Panc1 (cell line): ENCODE results near the gene KHDRBS1. TPM values are rescaled to one million over a fixed set of nuclear protein-coding genes. Genes with fewer than 3 reads are reported as not detected.

ENCODE experiments used
- ATAC-seq: fragments of 200-7000 bp; cut with Tn5 transposase; 2 replicates; pipeline ENCODE4 v1.9.1; 2020; ENCODE audit warnings: mild to moderate bottlenecking, moderate library complexity
- BruUV-seq: library from RNA; stranded (reverse); fragments of 400-500 nt; replicated peaks from 2 replicates; lab custom pipeline; 2021; lab: Mats Ljungman, UMichigan
- CTCF ChIA-PET: fragments of 300-600 bp; sonication (Branson Sonifier 250); formaldehyde crosslinking; loops from one replicate; lab custom pipeline; 2022; ENCODE audit warnings: antibody characterized with exemption; lab: Charles Lee
- POLR2A ChIA-PET: fragments of 300-600 bp; sonication (Branson Sonifier 250); formaldehyde crosslinking; loops from one replicate; lab custom pipeline; 2022; ENCODE audit warnings: antibody characterized with exemption; lab: Charles Lee
- DNase-seq: peaks from one replicate; pipeline ENCODE4 v3.0.0-alpha.2; 2010; ENCODE audit warnings: low read depth, low spot score
- H3K27ac ChIP-seq: 2 replicates; pipeline ENCODE4 v1.5.1; 2011; ENCODE audit warnings: mild to moderate bottlenecking, low read length, inconsistent platforms
- H3K27me3 ChIP-seq: fragments of 200-500 bp; sonication (Bioruptor generic); 2 replicates; pipeline ENCODE4 v1.6.0; 2014; ENCODE audit warnings: low read length, inconsistent platforms; ENCODE audit not compliant: control insufficient read depth, insufficient read depth
- H3K36me3 ChIP-seq: fragments of 200-500 bp; sonication (Bioruptor generic); 2 replicates; pipeline ENCODE4 v1.5.1; 2014; ENCODE audit warnings: inconsistent platforms, mild to moderate bottlenecking, low read length, moderate library complexity; ENCODE audit not compliant: control insufficient read depth, insufficient read depth
- H3K4me1 ChIP-seq: 2 replicates; pipeline ENCODE4 v1.5.1; 2011; ENCODE audit warnings: inconsistent platforms, mild to moderate bottlenecking, low read length, moderate library complexity; ENCODE audit not compliant: control insufficient read depth, insufficient read depth
- H3K4me3 ChIP-seq, 2 experiments: 2 replicates each; pipeline ENCODE4 v1.5.1; 2011 to 2012; ENCODE audit warnings: low read depth in 2 of 2, low read length in 2 of 2, mild to moderate bottlenecking in 2 of 2, inconsistent platforms in 1 of 2, moderate library complexity in 1 of 2
- H3K9me3 ChIP-seq: fragments of 200-500 bp; sonication (Bioruptor generic); 2 replicates; pipeline ENCODE4 v1.5.1; 2014; ENCODE audit warnings: low read depth, mild to moderate bottlenecking, inconsistent platforms, low read length, moderate library complexity; ENCODE audit not compliant: control insufficient read depth, insufficient read depth
- CTCF ChIP-seq: fragments of 450-650 bp; IDR thresholded peaks from 2 replicates; pipeline ENCODE4 v1.5.1; 2017; ENCODE audit warnings: mild to moderate bottlenecking
- POLR2AphosphoS5 ChIP-seq: IDR thresholded peaks from 2 replicates; pipeline ENCODE4 v1.6.1; 2012; ENCODE audit warnings: mild to moderate bottlenecking, low read depth, low read length, moderate library complexity
- REST ChIP-seq, 2 experiments: IDR thresholded peaks; 2 replicates each; pipeline ENCODE4 v1.6.1; 2011 to 2012; ENCODE audit warnings: low read depth in 2 of 2, control low read depth in 1 of 2, low read length in 1 of 2, mild to moderate bottlenecking in 1 of 2, moderate library complexity in 1 of 2; ENCODE audit not compliant: insufficient read depth in 1 of 2
- SIN3A ChIP-seq: IDR thresholded peaks from 2 replicates; pipeline ENCODE4 v1.6.1; 2012; ENCODE audit warnings: low read depth, mild to moderate bottlenecking, low read length, moderate library complexity, borderline replicate concordance; ENCODE audit not compliant: insufficient read depth
- TCF7L2 ChIP-seq: IDR thresholded peaks from 2 replicates; pipeline ENCODE4 v1.6.1; 2011; ENCODE audit warnings: mild to moderate bottlenecking, low read depth, low read length, inconsistent platforms
- in situ Hi-C: cut with HindIII; loops from 2 replicates; pipeline ENCODE4 v1.10.0; 2016; ENCODE audit warnings: low sequenced_read_pairs, low pct_unique_long_range_greater_than_20kb
- intact Hi-C: fragments of 100-400 bp; cut with micrococcal nuclease; formaldehyde crosslinking; loops from one replicate; pipeline ENCODE4 v1.10.0; 2022; ENCODE audit not compliant: unreplicated experiment
- total RNA-seq: library from RNA; stranded (reverse); gene quantifications from one replicate; pipeline ENCODE4 v1.2.1, GENCODE V29; 2021; ENCODE audit not compliant: unreplicated experiment

The KHDRBS1 gene
- total RNA-seq, 1 experiment from 2014 or later = 163 TPM

GRCh38 chr1:32068957-32069588 is 55.4 kb downstream of the KHDRBS1 start:
- Histone ChIP-seq H3K27ac (no peak overlapping the region), H3K9me3 (no peaks in the 10 kb centered on the region), H3K4me3 (no peak overlapping the region), H3K27me3 (no peaks in the 10 kb centered on the region), H3K4me1 (peaks cover 14% of the 10 kb centered on the region), H3K36me3 (0 out of 2 replicates have a peak, but pooled peaks cover under 1% of the 10 kb centered on the region)
- ChIA-PET CTCF (interaction anchor here (0.6 kb wide), 1 partner anchor 247 kb away, joined by 7 read pairs; no protein-coding TSS in a partner anchor), POLR2A (no interaction called here)
- intact Hi-C loops = no loop called here
- no peak for TF ChIP-seq CTCF
- TF ChIP-seq POLR2AphosphoS5 = no peak
- TF ChIP-seq REST (IDR thresholded peaks at IDR 0.05; ENCODE audit: insufficient read depth in 1 of 2, low read depth in 2 of 2, low read length in 1 of 2) = no peak
- no peak for TF ChIP-seq SIN3A
- no peak for ATAC-seq
- in situ Hi-C loops = no loop called here
- BruUV-seq = no TSS peak
- DNase-seq = no peak

GRCh38 chr1:32071758-32072621 is 58.3 kb downstream of the KHDRBS1 start:
- no peak for TF ChIP-seq POLR2AphosphoS5
- TF ChIP-seq CTCF = no peak
- TF ChIP-seq REST (IDR thresholded peaks at IDR 0.05; ENCODE audit: insufficient read depth in 1 of 2, low read depth in 2 of 2, low read length in 1 of 2) = 0 out of 4 replicates have a peak, but pooled peaks of 1 of the 2 experiments have one; percentile 12
- no peak for TF ChIP-seq SIN3A
- no peak for TF ChIP-seq TCF7L2
- Histone ChIP-seq H3K4me1 (peaks cover 14% of the 10 kb centered on the region), H3K36me3 (peaks cover 4% of the 10 kb centered on the region), H3K27ac (peak overlapping the region; percentile 93), H3K4me3 (peak overlapping the region; percentile 65 to 84), H3K9me3 (no peaks in the 10 kb centered on the region), H3K27me3 (no peaks in the 10 kb centered on the region)
- in situ Hi-C loops = no loop called here
- ChIA-PET POLR2A (interaction anchor here (0.6 kb wide), 2 partner anchors 10 to 222 kb away, joined by 3 to 7 read pairs; no protein-coding TSS in a partner anchor), CTCF (no interaction called here)
- DNase-seq = no peak
- BruUV-seq = TSS peak; percentile 91
- no peak; the same call in 1 of the 2 replicates for ATAC-seq
- intact Hi-C loops = no loop called here
